GM20000 (cell line): Measurements from ENCODE around the gene SLC22A1.

Experiments
- DNase-seq: peaks from one replicate; pipeline ENCODE4 v3.0.0; 2012; ENCODE audit warnings: low spot score
- CTCF ChIP-seq: IDR thresholded peaks from 2 replicates; pipeline ENCODE4 v1.5.1; 2012; ENCODE audit warnings: mild to moderate bottlenecking, control low read depth; ENCODE audit errors: extremely low read depth, missing control alignments

SLC22A1 gene

GRCh38 chr6:160095146-160095845, 26.3 kb upstream of the SLC22A1 start:
- no peak for TF ChIP-seq CTCF
- no peak for DNase-seq

GRCh38 chr6:160101277-160102205, 20.1 kb upstream of the SLC22A1 start:
- no peak for TF ChIP-seq CTCF

GRCh38 chr6:160102399-160102798, 19.2 kb upstream of the SLC22A1 start:
- DNase-seq: no peak
- TF ChIP-seq CTCF: no peak

More at GRCh38 chr6:160101277-160102205, 20.1 kb upstream of the SLC22A1 start:
- no peak for DNase-seq

DNA sequence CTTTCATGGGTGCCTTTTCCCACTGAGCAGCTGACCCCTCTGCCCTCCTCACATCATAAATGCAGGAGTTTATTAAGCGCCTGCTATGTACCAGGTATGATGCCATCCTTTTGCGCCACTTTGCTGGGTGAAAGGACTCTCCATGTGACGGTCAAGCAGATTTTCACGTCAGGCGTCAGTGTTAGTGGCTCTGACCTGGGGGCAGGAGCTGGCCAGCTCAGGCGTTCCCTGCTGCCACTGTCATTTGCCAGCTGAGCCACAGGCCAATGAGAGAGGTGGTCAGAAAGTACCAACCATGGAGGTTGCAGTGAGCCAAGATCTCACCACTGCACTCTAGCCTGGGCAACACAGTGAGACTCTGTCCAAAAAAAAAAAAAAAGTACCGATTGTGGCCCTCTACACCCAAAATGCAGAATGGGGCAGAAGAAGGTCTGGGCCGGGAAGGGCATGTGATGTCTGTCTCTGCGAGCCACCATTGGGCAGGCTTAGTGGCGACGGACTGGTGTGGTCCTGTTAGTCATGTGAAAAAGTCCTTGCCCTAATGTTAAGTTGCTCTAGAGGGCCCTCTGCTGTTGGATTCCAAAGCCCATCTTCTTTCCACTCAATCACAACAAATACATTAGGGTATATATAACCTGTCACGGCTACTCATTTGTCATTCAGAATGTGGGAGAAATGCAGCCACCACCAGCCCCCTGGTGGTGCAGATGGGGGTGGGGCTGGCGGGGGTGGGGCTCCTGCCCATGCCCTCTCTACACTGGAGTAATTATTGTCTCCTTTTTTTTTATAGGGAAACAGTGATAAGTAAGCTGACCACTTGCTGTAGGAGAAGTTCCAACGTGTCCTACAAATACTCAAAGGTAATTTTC, 18.4 kb upstream of the SLC22A1 start:
- peak; percentile 53 for DNase-seq
- TF ChIP-seq CTCF: peak; percentile 40

- DNase-seq: no peak
- no peak for TF ChIP-seq CTCF
Measured at GRCh38 chr6:160103825-160104100, 17.9 kb upstream of the SLC22A1 start.

DNA sequence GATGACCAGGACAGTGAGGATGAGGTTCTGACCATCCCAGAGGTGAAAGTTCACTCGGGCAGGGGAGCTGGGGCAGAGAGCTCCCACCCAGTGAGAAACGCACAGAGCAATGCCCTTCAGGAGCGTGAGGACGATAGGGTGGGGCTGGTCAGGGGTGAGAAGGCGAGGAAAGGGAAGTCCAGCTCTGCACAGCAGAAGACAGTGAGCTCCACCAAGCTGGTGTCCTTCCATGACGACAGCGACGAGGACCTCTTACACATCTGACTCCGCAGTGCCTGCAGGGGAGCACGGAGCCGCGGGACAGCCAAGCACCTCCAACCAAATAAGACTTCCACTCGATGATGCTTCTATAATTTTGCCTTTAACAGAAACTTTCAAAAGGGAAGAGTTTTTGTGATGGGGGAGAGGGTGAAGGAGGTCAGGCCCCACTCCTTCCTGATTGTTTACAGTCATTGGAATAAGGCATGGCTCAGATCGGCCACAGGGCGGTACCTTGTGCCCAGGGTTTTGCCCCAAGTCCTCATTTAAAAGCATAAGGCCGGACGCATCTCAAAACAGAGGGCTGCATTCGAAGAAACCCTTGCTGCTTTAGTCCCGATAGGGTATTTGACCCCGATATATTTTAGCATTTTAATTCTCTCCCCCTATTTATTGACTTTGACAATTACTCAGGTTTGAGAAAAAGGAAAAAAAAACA, 16.6 kb upstream of the SLC22A1 start:
- DNase-seq: no peak
- TF ChIP-seq CTCF: no peak
